Activated CD8-positive, alpha-beta memory T cell treated with anti-CD3 and anti-CD28 coated beads for 4 hours (primary cell): ENCODE measurements around the gene SPEF1.

ENCODE experiments used
- DNase-seq, 2 donors: peaks; one replicate each; pipeline ENCODE4 v3.0.0-alpha.2; 2020; ENCODE audit warnings: low read depth in 2 of 2

SPEF1 gene

GRCh38 chr20:3766422-3767109 is 14.7 kb downstream of the SPEF1 start:
- no peak for DNase-seq

GRCh38 chr20:3765171-3765882 is 15.9 kb downstream of the SPEF1 start:
- no peak for DNase-seq

- DNase-seq = no peak
Measured at GRCh38 chr20:3764659-3765058, 16.6 kb downstream of the SPEF1 start.

GRCh38 chr20:3763671-3764601 is 17.3 kb downstream of the SPEF1 start:
- DNase-seq = no peak

- no peak for DNase-seq
Measured at GRCh38 chr20:3760655-3761348, 20.4 kb downstream of the SPEF1 start.

- no peak for DNase-seq
Measured at GRCh38 chr20:3759884-3760283, 21.4 kb downstream of the SPEF1 start.

GRCh38 chr20:3759316-3759823 is 21.9 kb downstream of the SPEF1 start:
- no peak for DNase-seq

- DNase-seq = no peak
Measured at GRCh38 chr20:3758566-3758965, 22.7 kb downstream of the SPEF1 start.

- no peak for DNase-seq
Measured at GRCh38 chr20:3757268-3757667, 24.0 kb downstream of the SPEF1 start.

GRCh38 chr20:3755814-3756480 is 25.3 kb downstream of the SPEF1 start:
- no peak for DNase-seq

- no peak for DNase-seq
Measured at GRCh38 chr20:3755269-3755668, 26.0 kb downstream of the SPEF1 start.

- no peak for DNase-seq
Measured at GRCh38 chr20:3754276-3754630, 27.0 kb downstream of the SPEF1 start.

- no peak for DNase-seq
Measured at GRCh38 chr20:3753501-3754275, 27.6 kb downstream of the SPEF1 start.

- peak in 1 of 2 donors; percentile 37 for DNase-seq
Measured at GRCh38 chr20:3753098-3753497, 28.1 kb downstream of the SPEF1 start.

GRCh38 chr20:3752386-3752759 is 28.9 kb downstream of the SPEF1 start:
- DNase-seq = no peak

- no peak for DNase-seq
Measured at GRCh38 chr20:3751675-3752385, 29.4 kb downstream of the SPEF1 start.

- DNase-seq = no peak
Measured at GRCh38 chr20:3751305-3751674, 30.0 kb downstream of the SPEF1 start.

- no peak for DNase-seq
Measured at GRCh38 chr20:3749689-3750531, 31.3 kb downstream of the SPEF1 start.
